Nephron progenitor cell (in vitro differentiated cells): Measurements from ENCODE around the gene HDAC7.
A peak's percentile ranks its signal among the peaks of the same experiment; 100 is the strongest.

Source experiments
- DNase-seq: peaks from one replicate; pipeline ENCODE4 v3.0.0; 2021
- H3K27ac Mint-ChIP-seq: 2 replicates; pipeline ENCODE4 v1.8.0; 2021; ENCODE audit warnings: mild to moderate bottlenecking, moderate library complexity, mixed read lengths
- H3K27me3 Mint-ChIP-seq: 2 replicates; pipeline ENCODE4 v1.8.0; 2021; ENCODE audit warnings: mild to moderate bottlenecking, low read depth, mixed read lengths; ENCODE audit not compliant: poor library complexity
- H3K36me3 Mint-ChIP-seq: 2 replicates; pipeline ENCODE4 v1.8.0; 2021; ENCODE audit warnings: low read depth, mixed read lengths
- H3K4me1 Mint-ChIP-seq: 2 replicates; pipeline ENCODE4 v1.8.0; 2021; ENCODE audit warnings: mixed read lengths
- H3K4me3 Mint-ChIP-seq: 2 replicates; pipeline ENCODE4 v1.8.0; 2021; ENCODE audit warnings: mild to moderate bottlenecking, moderate library complexity, mixed read lengths
- H3K9me3 Mint-ChIP-seq: 2 replicates; pipeline ENCODE4 v1.8.0; 2021; ENCODE audit warnings: mild to moderate bottlenecking, moderate library complexity, mixed read lengths
- CTCF ChIP-seq: fragments of 200-600 bp; sonication (generic); IDR thresholded peaks from 2 replicates; pipeline ENCODE4 v1.5.0; 2021; ENCODE audit warnings: antibody characterized with exemption

HDAC7 gene

DNA sequence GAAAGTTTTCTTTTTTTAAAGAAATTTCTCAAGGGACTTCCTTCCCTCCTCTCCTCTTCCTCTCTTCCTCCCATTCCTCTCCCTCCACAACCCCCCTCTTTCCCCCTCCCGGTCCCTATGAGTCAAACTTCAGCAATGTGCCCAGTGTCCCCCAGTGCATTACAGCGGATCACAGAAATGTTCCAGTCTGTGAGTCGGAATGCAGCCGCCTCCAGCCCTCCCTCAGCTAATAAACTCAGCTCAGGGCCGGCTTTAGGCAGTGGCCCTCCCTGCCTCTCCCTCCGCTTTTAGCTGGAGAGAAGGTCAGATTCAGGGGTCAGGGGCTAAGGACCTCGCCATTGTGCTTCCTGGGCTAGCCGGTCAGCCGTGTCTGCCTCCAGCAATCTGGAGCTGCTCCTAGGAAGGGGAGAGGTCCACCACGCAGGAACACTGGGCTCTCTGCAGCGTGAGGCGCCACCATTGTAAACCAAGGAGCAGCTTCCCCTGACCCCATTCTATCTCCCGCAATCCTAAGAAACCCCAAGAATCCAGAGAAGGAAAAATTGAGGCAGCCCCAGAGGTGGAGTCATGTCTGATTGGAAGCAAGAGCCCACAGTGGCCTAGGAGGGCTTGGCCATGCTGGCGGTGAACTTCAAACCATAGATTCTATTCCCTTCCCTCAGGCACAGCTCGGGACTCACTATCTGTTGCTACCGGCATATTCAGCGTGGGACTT lies 1.1 kb upstream of the HDAC7 start:
- Mint-ChIP-seq H3K36me3 (no peaks in the 10 kb centered on the region), H3K27me3 (no peaks in the 10 kb centered on the region)

DNA sequence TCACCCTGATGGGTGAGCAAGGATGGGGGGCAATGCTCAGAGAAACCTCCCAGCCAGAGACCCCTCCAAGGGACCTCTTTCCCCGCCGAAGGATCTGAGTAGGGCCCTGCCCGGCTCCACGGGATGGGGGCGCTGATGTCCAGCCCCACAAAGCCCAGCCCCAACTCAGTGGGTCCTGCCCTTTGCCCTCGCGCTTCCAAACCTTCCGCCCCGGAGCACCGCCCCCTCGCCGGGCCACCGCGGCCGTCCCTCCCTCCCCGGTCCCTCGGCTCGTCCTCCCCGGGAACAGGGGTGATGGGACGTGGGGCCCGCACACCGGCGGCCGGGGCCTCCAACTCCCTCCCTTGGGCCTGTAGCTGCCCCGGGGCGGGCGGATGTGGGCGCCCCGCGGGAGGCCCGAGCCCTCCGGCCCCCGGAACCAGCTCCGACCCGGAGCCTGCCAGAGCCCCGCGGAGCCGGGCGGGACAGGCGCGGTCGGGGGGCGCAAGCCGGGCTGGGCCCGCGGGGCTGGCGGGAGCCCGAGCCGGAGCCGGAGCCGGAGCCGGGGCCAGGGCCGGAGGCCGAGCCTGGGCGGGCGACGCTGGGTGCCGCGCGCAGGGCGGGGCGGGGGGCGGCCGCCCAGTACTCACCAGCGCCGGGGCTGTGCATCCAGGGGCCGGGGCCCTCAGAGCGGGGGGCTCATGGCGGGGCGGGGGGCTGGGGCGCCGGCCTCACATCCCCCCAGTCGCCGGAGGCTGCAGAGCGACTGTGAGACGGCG lies 386 bp downstream of the HDAC7 start:
- peak; percentile 69 for DNase-seq
- no peak for TF ChIP-seq CTCF
- Mint-ChIP-seq H3K4me1 (peaks cover 88% of the 10 kb centered on the region), H3K9me3 (no peaks in the 10 kb centered on the region), H3K27ac (no peak overlapping the region), H3K4me3 (peak overlapping the region; percentile 93), H3K27me3 (no peaks in the 10 kb centered on the region), H3K36me3 (peaks cover 4% of the 10 kb centered on the region)

More for the DNA sequence above, 1.1 kb upstream of the HDAC7 start:
- H3K4me1 Mint-ChIP-seq, result peaks cover 88% of the 10 kb centered on the region
- peak overlapping the region; percentile 100 for H3K27ac Mint-ChIP-seq
- H3K4me3 Mint-ChIP-seq, result peak overlapping the region; percentile 93
- TF ChIP-seq CTCF, result no peak
- DNase-seq, result peak; percentile 82
- no peaks in the 10 kb centered on the region for H3K9me3 Mint-ChIP-seq

GRCh38 chr12:47818467-47819137 lies 1.1 kb downstream of the HDAC7 start:
- H3K27ac Mint-ChIP-seq, result peak overlapping the region; percentile 98
- H3K4me3 Mint-ChIP-seq, result peak overlapping the region; percentile 86
- H3K27me3 Mint-ChIP-seq, result no peaks in the 10 kb centered on the region
- no peak for DNase-seq
- peaks cover 4% of the 10 kb centered on the region for H3K36me3 Mint-ChIP-seq
- H3K9me3 Mint-ChIP-seq, result no peaks in the 10 kb centered on the region
- no peak for TF ChIP-seq CTCF
- H3K4me1 Mint-ChIP-seq, result peaks cover 88% of the 10 kb centered on the region

- Mint-ChIP-seq H3K4me1 (peaks cover 88% of the 10 kb centered on the region), H3K27ac (peak overlapping the region; percentile 98), H3K36me3 (peaks cover 4% of the 10 kb centered on the region), H3K27me3 (no peaks in the 10 kb centered on the region), H3K4me3 (peak overlapping the region; percentile 86), H3K9me3 (no peaks in the 10 kb centered on the region)
- TF ChIP-seq CTCF, result no peak
- no peak for DNase-seq
Measured at GRCh38 chr12:47818007-47818376, 1.7 kb downstream of the HDAC7 start.

GRCh38 chr12:47817272-47818006 lies 2.3 kb downstream of the HDAC7 start:
- no peaks in the 10 kb centered on the region for H3K9me3 Mint-ChIP-seq
- peaks cover 87% of the 10 kb centered on the region for H3K4me1 Mint-ChIP-seq
- H3K27me3 Mint-ChIP-seq, result no peaks in the 10 kb centered on the region
- H3K27ac Mint-ChIP-seq, result peak overlapping the region; percentile 98
- no peak for TF ChIP-seq CTCF
- DNase-seq, result no peak
- H3K36me3 Mint-ChIP-seq, result peaks cover 4% of the 10 kb centered on the region
- peak overlapping the region; percentile 86 for H3K4me3 Mint-ChIP-seq
